ENCODE measurements around the gene RIMBP3C.
"Not testable (repeated sequence)": the region's sequence is repeated elsewhere in the genome, so short reads cannot be mapped to it uniquely, and the experiment has no call there.

The RIMBP3C gene

GRCh38 chr22:21516970-21517764, 34.1 kb downstream of the RIMBP3C start:
- not testable (repeated sequence) for DNase-seq

- DNase-seq = not testable (repeated sequence)
These were observed 34.7 kb downstream of the RIMBP3C start for GRCh38 chr22:21516522-21516921.

GRCh38 chr22:21515234-21515633, 36.0 kb downstream of the RIMBP3C start:
- not testable (repeated sequence) for DNase-seq

GRCh38 chr22:21514117-21514516, 37.1 kb downstream of the RIMBP3C start:
- not testable (repeated sequence) for DNase-seq

GRCh38 chr22:21512022-21512421, 39.2 kb downstream of the RIMBP3C start:
- DNase-seq = not testable (repeated sequence)

- not testable (repeated sequence) for DNase-seq
These were observed 40.9 kb downstream of the RIMBP3C start for GRCh38 chr22:21510397-21510796.

- DNase-seq = not testable (repeated sequence)
These were observed 51.4 kb downstream of the RIMBP3C start for GRCh38 chr22:21499623-21500506.

GRCh38 chr22:21498489-21498888, 52.8 kb downstream of the RIMBP3C start:
- not testable (repeated sequence) for DNase-seq

- not testable (repeated sequence) for DNase-seq
These were observed 53.3 kb downstream of the RIMBP3C start for GRCh38 chr22:21497984-21498383.

Data from NCI-H1092 (cell line).